ENCODE measurements around the gene CD300H.

- TF ChIP-seq CTCF (IDR thresholded peaks at IDR 0.05) (no peak), EP300 (IDR thresholded peaks at IDR 0.05) (no peak)
Observed at GRCh38 chr17:74542166-74542565, 25.1 kb downstream of the CD300H start.

Measured in tibial nerve (tissue), 4 donors.